8988T (cell line): ENCODE data around the gene PRR5L.

ENCODE experiments used
- DNase-seq: peaks from one replicate; pipeline ENCODE4 v3.0.0; 2011

PRR5L gene

GRCh38 chr11:36447514-36447913, 151.4 kb downstream of the PRR5L start:
- no peak for DNase-seq

- DNase-seq, result no peak
These were observed 151.9 kb downstream of the PRR5L start for GRCh38 chr11:36447947-36448346.

- DNase-seq, result no peak
These were observed 153.5 kb downstream of the PRR5L start for GRCh38 chr11:36449561-36450096.

- DNase-seq, result no peak
These were observed 154.1 kb downstream of the PRR5L start for GRCh38 chr11:36450110-36450572.

- no peak for DNase-seq
These were observed 155.0 kb downstream of the PRR5L start for GRCh38 chr11:36451045-36451444.

- no peak for DNase-seq
These were observed 155.6 kb downstream of the PRR5L start for GRCh38 chr11:36451681-36452080.

GRCh38 chr11:36452236-36452940, 156.3 kb downstream of the PRR5L start:
- no peak for DNase-seq

GRCh38 chr11:36452961-36453360, 156.9 kb downstream of the PRR5L start:
- DNase-seq, result no peak

- no peak for DNase-seq
These were observed 157.6 kb downstream of the PRR5L start for GRCh38 chr11:36453678-36454077.

- DNase-seq, result no peak
These were observed 158.5 kb downstream of the PRR5L start for GRCh38 chr11:36454551-36454940.

GRCh38 chr11:36454941-36455631, 159.0 kb downstream of the PRR5L start:
- no peak for DNase-seq

- peak; percentile 44 for DNase-seq
These were observed 159.6 kb downstream of the PRR5L start for GRCh38 chr11:36455658-36456111.

GRCh38 chr11:36456156-36456555, 160.1 kb downstream of the PRR5L start:
- DNase-seq, result no peak

- DNase-seq, result no peak
These were observed 162.2 kb downstream of the PRR5L start for GRCh38 chr11:36458129-36458915.

- DNase-seq, result no peak
These were observed 163.0 kb downstream of the PRR5L start for GRCh38 chr11:36459046-36459445.

- no peak for DNase-seq
These were observed 164.1 kb downstream of the PRR5L start for GRCh38 chr11:36460220-36460619.

- no peak for DNase-seq
These were observed 166.2 kb downstream of the PRR5L start for GRCh38 chr11:36462321-36462720.

- no peak for DNase-seq
These were observed 167.7 kb downstream of the PRR5L start for GRCh38 chr11:36463781-36464180.

GRCh38 chr11:36464720-36465119, 168.6 kb downstream of the PRR5L start:
- DNase-seq, result no peak

GRCh38 chr11:36465449-36466163, 169.5 kb downstream of the PRR5L start:
- DNase-seq, result no peak

- DNase-seq, result no peak
These were observed 170.9 kb downstream of the PRR5L start for GRCh38 chr11:36467012-36467411.

- DNase-seq, result no peak
These were observed 171.8 kb downstream of the PRR5L start for GRCh38 chr11:36467916-36468315.

- no peak for DNase-seq
These were observed 173.0 kb downstream of the PRR5L start for GRCh38 chr11:36469063-36469462.
